ENCODE measurements around the gene LMBR1.

The LMBR1 gene

GRCh38 chr7:156692849-156693248 lies 200.1 kb downstream of the LMBR1 start:
- no peak for DNase-seq (ENCODE audit: low read depth in 2 of 2)

- no peak for DNase-seq (ENCODE audit: low read depth in 2 of 2)
These were observed 201.2 kb downstream of the LMBR1 start for GRCh38 chr7:156691764-156692163.

GRCh38 chr7:156684661-156685060 lies 208.3 kb downstream of the LMBR1 start:
- DNase-seq (ENCODE audit: low read depth in 2 of 2) = no peak

GRCh38 chr7:156684251-156684650 lies 208.7 kb downstream of the LMBR1 start:
- no peak for DNase-seq (ENCODE audit: low read depth in 2 of 2)

GRCh38 chr7:156682928-156683327 lies 210.1 kb downstream of the LMBR1 start:
- DNase-seq (ENCODE audit: low read depth in 2 of 2) = no peak

GRCh38 chr7:156680281-156680680 lies 212.7 kb downstream of the LMBR1 start:
- no peak for DNase-seq (ENCODE audit: low read depth in 2 of 2)

- no peak for DNase-seq (ENCODE audit: low read depth in 2 of 2)
These were observed 215.5 kb downstream of the LMBR1 start for GRCh38 chr7:156677374-156678054.

- DNase-seq (ENCODE audit: low read depth in 2 of 2) = no peak
These were observed 216.7 kb downstream of the LMBR1 start for GRCh38 chr7:156676263-156676662.

GRCh38 chr7:156675721-156676120 lies 217.3 kb downstream of the LMBR1 start:
- DNase-seq (ENCODE audit: low read depth in 2 of 2) = no peak

- DNase-seq (ENCODE audit: low read depth in 2 of 2) = no peak
These were observed 219.1 kb downstream of the LMBR1 start for GRCh38 chr7:156673902-156674301.

- no peak for DNase-seq (ENCODE audit: low read depth in 2 of 2)
These were observed 219.5 kb downstream of the LMBR1 start for GRCh38 chr7:156673454-156673853.

GRCh38 chr7:156669035-156669828 lies 223.8 kb downstream of the LMBR1 start:
- no peak for DNase-seq (ENCODE audit: low read depth in 2 of 2)

GRCh38 chr7:156668130-156668741 lies 224.7 kb downstream of the LMBR1 start:
- DNase-seq (ENCODE audit: low read depth in 2 of 2) = no peak

GRCh38 chr7:156667110-156667426 lies 225.9 kb downstream of the LMBR1 start:
- DNase-seq (ENCODE audit: low read depth in 2 of 2) = no peak

GRCh38 chr7:156666368-156667109 lies 226.4 kb downstream of the LMBR1 start:
- DNase-seq (ENCODE audit: low read depth in 2 of 2) = no peak

GRCh38 chr7:156665101-156665500 lies 227.9 kb downstream of the LMBR1 start:
- no peak for DNase-seq (ENCODE audit: low read depth in 2 of 2)

- no peak for DNase-seq (ENCODE audit: low read depth in 2 of 2)
These were observed 230.7 kb downstream of the LMBR1 start for GRCh38 chr7:156662277-156662676.

- no peak for DNase-seq (ENCODE audit: low read depth in 2 of 2)
These were observed 231.3 kb downstream of the LMBR1 start for GRCh38 chr7:156661637-156662036.

GRCh38 chr7:156659961-156660360 lies 233.0 kb downstream of the LMBR1 start:
- DNase-seq (ENCODE audit: low read depth in 2 of 2) = no peak

- DNase-seq (ENCODE audit: low read depth in 2 of 2) = no peak
These were observed 233.8 kb downstream of the LMBR1 start for GRCh38 chr7:156659203-156659602.

GRCh38 chr7:156657681-156658080 lies 235.3 kb downstream of the LMBR1 start:
- no peak for DNase-seq (ENCODE audit: low read depth in 2 of 2)

GRCh38 chr7:156656598-156656997 lies 236.4 kb downstream of the LMBR1 start:
- no peak for DNase-seq (ENCODE audit: low read depth in 2 of 2)

All from activated CD8-positive, alpha-beta memory T cell treated with anti-CD3 and anti-CD28 coated beads for 4 hours (primary cell).